ENCODE results near the gene HIBADH.

Gene HIBADH

DNA sequence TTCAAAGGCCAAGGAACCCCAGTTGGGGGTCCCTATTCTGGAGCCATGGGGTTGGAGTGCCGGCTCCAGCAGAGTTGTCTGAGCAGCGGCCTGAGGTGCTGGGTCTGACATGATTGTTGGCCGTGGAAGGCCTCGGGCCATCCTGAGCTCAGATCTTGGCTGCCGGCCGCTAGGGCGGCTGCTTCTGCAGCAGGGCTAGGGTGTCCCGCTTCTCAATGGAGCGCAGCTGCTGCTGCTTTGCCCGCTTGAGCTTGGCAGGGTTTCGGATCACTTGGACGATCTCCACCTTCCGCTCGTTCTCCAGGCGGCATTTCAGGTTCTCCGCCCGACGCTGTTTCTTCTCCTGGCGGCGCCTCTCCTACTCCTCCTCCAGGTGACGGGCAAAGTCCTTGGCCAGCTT lies 171.1 kb downstream of the HIBADH start:
- DNase-seq (ENCODE audit: low read depth): no peak

DNA sequence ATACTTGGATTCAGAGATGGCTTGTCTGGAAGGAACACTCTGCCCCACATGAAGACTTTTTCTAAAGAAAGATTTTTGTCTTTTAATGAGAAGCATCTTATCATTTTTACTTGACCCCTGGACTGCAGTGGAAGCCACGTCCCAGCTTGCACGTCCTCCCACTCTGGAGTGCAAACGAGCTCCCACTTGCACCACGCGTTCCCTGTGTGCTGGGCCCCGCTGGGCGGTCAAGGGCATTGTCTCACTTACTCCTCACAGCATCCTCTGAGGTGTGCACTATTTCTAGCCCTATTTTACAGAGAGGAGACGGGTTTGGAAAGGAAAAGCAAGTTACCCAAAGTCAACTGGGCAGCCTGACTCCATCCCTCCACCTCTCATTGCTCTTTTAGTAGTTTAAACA lies 175.2 kb downstream of the HIBADH start:
- no peak for DNase-seq (ENCODE audit: low read depth)

DNA sequence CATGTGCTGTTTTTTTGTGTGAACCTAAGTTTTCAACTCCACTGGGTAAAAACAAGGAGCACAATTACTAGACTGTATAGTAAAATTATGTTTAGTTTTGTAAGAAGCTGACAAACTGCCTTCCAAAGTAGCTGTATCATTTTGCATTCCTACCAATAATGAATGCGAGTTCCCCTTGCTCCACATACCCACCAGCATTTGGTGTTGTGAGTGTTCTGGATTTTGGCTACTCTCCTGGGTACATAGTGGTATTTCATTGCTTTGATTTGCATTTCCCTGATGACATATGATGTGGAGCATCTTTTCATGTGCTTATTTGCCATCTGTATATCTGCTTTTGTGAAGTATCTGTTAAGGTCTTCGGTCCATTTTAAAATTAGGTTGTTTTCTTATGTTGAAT lies 178.2 kb downstream of the HIBADH start:
- no peak for DNase-seq (ENCODE audit: low read depth)

DNA sequence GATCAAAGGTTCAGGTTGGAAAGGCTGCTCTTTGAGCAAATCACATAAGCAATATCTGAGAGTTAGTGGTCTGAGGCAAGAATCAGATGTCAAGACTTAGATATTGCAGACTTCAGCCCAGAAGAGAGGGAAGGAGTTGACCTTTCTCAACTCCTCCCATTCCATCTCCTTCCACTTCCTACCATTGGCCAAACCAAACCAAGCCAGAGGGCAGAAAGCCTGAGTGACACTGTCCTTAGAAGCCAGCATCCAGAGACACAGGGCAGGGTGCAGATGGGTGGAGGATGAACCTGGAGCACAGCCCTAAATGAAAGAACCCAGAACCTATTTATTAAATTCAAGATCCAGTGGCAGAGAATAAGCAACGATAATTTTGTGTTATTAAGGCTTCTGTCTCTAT lies 180.5 kb downstream of the HIBADH start:
- DNase-seq (ENCODE audit: low read depth): no peak

DNA sequence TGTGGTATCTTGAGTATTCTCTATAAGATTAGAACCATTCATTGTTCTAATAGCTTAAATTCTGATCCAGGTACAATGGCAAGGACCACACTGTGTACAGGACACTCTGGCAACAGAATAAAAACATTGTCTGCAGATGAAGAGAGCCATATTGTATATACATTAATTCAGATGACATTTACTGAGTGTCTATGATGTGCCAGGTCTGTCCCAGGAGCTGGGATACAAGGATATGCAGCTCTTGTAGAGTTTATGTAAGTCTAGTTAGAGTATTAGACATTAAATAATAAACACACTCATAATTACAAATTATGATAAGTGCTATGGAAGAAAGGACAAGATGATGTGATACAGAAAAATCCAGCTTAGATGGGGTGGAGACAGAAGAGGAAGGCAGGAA lies 184.1 kb downstream of the HIBADH start:
- DNase-seq (ENCODE audit: low read depth): no peak

DNA sequence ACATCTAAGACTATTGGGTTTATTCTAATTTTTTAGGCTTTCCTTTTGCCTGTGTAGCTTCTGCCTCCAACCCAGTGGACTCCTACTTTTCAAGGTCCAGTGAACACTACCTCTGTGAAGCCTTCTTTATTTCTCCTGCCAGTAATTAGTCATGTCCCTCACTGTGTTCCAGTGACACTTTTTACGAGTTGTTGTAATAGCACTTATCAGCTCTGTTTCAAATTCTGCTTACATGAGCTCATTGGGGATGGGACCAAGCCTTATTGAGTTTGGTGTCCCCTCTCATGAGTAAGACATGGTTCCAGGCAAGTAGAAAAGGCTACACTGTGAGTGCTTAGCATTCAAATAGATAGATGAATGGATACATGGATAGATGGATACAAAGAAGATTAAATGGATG lies 184.6 kb downstream of the HIBADH start:
- DNase-seq (ENCODE audit: low read depth): no peak

DNA sequence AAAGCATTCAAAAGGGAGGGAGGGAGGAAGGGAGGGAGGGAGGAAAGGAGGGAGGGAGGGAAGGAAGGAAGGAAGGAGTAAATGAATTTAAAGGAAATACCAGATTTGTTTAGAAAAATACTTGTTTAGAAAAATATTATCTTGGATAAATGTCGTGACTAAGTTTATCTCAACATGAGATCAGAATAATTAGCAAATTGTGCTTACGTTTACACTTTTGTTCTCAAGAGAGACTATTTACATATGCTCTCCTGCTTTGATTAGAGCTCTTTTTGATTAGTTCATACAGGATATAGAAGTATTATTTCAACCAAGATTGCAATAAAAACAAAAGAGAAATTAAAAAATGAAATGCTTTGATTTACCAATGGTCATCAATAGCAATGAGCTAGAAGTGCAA lies 186.2 kb downstream of the HIBADH start:
- no peak for DNase-seq (ENCODE audit: low read depth)

Data from EH (cell line).